GM18508 (cell line): ENCODE measurements around the gene TACC2.

ENCODE experiments used
- ATAC-seq: cut with Tn5 transposase; IDR thresholded peaks from one replicate; pipeline ENCODE4 v1.9.1; 2021; ENCODE audit warnings: moderate number of reproducible peaks; ENCODE audit not compliant: insufficient read depth, unreplicated experiment

Gene TACC2

DNA sequence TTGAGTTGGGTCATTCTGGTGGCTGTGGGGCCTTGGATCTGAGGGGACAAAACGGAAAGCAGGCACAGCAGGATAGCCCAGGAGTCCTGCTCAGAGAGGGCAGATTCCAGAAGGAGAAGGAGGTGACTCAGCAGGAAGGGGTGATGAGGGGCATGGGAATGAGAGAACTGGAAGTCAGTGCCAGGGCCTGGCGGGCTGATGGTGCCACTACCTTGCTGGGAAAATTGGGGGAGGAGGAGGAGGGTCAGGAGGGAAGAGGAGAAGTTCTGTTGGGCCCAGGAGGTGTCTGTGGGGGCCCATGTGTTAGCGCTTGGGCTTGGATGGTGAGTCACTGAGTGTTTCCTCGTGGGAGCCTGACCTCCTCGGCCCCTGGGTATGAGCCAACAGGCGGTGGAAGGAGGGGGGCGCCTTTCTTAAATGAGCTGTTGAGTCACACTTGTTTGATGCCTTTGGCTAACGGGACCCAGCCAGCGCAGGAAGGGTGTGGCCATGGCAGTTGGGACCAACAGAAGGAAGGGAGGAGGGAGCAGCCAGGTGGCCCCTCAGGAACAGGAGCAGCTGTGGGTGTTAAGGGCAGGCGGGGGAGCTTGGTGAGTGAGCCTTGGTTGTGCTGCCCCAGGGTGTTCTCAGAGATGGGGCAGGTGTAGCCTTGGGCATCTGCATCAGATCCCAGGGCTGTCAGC is 152.1 kb downstream of the TACC2 start:
- ATAC-seq, result no peak

- ATAC-seq, result no peak
Measured at GRCh38 chr10:122141821-122142640, 153.1 kb downstream of the TACC2 start.

- ATAC-seq, result no peak
Measured at GRCh38 chr10:122142641-122143237, 153.8 kb downstream of the TACC2 start.

DNA sequence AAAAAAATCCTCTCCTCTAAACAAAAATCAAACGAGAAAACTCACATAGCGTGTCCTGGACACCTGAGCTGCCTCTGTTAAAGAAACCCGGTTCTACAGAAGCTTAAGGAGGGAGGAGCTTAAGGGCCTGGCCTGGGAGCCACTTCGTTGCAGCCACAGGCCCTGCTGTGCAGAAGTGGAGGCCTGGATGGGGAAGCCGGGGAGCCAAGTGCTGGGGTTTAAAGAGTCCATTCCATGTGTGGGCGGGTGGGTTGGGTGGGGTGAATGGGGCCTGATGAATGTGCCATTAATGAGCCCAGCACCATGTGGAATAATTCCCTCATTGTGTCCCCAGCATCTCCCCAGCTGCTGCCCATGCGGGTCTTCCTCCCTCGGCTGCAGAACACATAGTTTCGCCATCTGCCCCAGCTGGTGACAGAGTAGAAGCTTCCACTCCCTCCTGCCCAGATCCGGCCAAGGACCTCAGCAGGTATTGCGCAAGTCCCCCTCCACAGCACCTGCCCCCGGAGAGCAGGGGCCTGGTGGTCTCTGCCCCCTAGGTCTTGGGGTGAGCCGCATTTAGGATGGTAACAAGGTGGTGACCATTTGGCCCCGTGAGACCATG is 154.4 kb downstream of the TACC2 start:
- no peak for ATAC-seq

DNA sequence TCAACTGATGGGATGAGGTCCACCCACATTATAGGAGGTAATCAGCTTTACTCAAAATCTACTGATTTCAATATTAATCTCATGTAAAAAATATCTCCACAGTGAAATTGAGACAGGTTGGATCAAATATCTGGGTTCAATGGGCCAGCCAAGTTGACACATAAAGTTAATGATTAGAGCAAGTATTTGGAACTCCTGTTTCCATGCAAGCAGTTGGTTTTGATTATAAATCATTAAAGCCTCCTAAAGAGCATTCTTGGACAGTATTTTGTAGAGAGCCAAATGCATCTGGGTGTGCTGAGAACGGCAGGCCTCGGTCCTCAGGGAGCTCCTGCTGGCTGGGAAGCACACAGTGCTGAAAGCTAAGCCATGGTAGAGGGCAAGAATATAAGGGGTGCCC is 155.2 kb downstream of the TACC2 start:
- ATAC-seq, result no peak

DNA sequence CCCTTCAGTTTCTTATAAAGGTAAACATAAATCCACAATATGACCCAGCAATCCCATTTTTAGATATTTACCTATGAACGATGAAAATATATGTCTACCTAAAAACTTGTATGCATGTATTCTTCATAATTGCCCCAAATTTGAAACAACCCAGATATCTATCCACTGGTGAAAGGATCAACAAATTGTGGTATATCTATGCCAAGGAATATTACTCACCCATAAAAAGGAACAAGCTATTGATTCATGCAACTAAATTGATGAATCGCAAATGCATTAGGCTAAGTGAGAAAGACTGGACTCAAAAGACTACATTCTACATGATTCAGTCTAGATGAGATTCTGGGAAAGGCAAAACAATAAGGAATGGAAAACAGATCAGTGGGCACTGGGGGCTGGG is 156.2 kb downstream of the TACC2 start:
- ATAC-seq, result no peak

DNA sequence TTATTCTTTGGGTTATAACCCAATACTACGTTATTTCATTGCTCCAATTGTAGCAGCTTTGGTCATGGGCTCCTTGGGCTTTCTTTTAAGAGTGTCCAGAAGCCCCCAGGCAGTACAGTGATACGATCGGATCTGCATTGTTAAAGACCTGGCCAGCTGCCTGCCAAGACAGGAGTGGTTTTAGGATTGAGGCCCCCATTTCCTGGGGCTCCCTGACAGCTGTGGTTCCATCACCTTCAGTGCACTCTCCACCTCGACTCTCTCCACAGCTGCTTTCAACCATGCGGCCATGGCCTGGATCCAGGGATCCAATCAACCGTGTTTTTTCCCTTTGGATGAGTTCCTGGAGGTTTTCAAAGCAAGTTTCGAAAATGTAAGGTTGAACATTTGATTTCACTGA is 158.7 kb downstream of the TACC2 start:
- no peak for ATAC-seq

- no peak for ATAC-seq
Measured at GRCh38 chr10:122148876-122149560, 160.1 kb downstream of the TACC2 start.

- no peak for ATAC-seq
Measured at GRCh38 chr10:122149561-122150505, 160.9 kb downstream of the TACC2 start.

DNA sequence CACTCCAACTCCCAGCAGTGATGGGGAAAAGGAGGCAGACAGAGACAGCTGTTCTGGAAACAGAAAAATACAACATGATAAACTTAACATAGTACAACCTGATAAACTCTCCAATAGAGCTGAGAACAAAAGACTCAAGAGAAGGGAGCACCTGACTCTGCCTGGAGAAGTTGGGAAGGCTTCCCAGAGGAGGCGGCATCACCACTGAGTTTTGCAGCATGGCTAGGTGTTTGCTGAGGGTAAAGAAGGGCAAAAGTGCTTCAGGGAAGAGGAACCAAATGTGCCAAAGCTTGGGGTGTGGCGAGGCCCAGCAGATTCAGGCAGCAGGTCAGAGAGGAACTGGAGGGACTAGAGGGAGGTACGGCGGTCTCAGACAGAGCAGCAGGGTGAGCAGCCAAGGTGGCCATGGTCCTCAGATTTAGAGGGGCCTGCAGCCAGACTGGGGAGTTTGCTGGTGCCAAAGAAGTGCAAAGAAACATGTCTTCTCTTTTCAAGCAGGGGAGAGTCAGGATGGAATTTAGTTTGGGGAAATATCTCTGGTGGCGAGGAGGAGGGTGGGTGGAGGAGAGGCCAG is 162.2 kb downstream of the TACC2 start:
- ATAC-seq, result no peak

DNA sequence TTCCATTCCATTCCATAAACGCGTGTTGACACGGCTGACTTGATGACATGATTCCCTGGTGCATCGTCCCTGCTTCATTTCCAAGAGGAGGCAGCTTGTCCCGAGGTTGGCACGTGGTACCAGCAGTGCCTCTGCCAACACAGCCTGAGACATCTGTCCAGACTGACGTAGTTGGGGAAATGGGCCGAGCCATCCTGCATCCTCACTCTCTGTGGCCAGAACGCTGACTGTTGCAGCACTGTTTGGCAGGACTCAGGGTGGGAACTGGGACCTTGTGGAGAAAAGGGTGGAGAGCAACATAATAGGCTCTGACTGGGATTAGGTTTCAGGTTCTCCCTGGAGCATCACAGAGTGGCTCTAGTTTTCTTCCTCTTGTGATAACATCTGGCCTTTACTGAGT is 163.6 kb downstream of the TACC2 start:
- no peak for ATAC-seq

DNA sequence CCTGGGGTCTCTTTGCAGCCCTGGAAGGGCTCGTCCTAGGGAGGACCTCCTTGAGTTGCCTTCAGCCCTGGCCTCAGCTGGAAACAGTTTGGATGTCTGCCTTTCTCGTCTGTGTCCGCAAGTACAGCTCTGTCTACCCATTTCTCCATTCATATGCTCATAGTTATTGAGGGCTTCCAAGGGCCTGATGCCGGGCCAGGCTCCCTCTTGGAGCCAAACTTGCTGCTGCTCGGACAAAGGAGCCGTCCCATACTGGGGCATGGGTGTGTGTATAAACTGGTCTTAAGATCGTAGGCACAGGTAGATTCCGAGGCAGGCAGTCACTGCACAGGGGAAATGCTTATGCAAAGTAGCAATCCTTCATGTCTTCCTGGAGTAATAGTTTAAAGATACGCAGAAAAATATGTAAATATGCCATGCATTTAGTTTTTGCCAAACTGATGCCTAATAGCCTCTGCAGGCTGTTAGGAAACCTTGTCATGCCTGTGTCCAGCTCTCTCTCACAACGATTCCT is 165.1 kb downstream of the TACC2 start:
- ATAC-seq, result no peak

DNA sequence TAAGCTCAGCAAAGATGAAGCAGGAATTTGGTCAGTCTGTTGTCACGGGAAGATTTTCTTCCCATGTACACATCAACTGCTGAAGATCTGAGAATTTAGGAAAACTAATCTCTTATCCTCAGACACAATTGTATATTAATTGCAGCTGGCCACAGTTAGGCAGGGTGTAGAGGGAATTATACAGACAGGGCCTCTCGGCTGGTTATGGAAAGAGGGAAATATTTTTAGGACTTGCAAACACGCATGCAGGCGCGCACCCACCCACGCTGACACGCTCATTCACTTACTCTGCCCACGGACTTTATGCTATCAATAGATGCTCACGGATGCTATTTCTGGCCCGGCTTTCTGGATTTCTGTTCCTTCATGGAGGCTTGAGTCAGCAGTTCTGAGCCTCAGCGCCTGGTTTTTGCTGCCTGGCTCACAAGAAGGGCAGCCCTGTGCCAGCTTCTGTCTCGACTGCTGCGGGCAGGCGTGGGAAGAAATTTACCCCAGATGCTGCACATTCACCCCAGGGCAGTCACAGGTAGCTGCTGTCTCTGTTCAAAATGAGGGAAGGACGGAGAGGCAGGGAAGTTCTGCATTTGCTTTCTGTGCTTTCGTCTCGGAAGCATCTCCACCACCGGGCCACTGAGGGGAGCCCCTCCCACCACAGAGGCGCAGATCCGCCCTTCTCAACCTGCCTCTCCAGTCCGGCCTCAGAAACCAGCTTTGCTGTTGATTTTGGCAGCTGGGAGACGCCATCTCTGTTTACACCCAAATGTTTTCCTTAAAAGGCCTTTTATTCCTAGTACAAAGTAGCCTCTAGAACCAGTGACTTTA is 165.8 kb downstream of the TACC2 start:
- no peak for ATAC-seq

- no peak for ATAC-seq
Measured at GRCh38 chr10:122157451-122157850, 168.5 kb downstream of the TACC2 start.

DNA sequence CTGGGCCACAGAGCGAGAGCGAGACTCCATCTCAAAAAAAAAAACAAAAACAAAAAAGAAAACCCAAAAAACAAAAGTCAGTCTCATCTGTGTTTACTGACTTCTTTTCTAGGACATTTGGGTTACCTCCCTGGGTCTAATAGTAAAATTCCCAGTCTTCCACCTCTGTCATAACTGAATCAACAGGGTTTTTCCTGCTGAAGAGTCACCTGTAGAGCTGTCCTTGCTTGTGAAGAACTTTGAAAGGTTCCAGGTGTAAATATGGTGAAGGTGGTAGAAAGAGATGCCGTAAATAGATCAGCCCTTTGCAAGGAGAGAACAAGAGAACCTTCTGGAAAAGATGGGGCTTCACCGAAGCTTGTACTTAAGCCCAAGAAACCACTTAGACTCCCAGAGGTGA is 169.4 kb downstream of the TACC2 start:
- ATAC-seq, result no peak

DNA sequence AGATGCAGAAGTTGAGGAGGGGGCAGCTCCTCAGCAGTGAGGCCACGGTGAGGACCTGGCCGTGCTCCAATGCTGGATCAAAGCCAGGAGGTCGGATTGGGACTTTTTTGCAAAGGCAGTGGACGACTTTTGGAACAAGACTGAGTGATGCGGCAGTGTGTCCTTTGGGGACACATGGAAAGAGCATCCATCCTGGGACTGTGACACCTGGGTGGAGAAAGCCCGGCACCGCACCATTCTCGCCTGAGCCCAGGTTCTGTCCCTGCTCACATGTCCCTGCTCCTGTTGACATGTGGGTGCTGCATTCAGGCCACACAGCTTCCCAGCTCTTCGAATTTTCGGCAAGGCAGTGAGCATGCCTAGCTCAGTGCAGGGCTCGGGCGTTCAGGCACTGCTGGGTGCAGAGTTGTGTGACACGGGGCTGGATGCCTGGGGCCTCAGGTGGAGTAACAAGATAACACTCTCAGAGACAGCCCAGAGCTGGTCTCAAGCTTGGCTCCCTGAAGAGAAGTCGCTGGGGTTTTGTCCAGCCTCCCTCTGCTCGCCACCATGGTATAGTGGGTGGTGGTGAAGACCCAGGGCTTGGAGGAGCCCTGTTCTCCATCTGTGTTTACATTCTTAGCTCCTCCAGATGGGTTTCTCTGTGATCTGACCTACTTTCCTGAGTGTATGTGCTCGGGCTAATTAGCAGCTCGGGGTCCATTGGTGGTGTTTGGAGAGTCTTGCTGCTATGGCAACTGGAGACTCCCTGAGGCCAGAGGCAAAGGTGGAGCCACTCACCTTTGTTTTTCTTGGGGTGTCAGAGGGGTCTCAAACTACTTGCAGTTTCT is 170.4 kb downstream of the TACC2 start:
- no peak for ATAC-seq

DNA sequence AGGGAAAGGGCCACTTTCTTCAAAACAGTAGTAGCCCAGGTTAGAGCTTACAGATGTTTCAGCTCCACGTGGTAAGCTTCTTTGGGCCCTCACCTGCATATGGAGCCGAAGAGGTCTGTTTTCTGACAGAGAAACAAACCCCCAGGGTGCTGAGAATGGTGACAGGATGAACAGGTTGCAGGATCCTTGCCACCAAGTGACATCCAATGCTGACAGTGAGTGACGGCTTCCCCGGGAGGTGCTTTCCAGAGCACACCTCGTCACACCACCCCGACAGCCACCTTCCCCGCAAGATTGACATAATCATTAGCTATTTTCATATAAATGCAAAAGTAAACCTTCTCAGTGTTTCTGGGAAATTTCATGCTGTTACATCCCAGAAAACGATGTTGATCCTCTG is 172.8 kb downstream of the TACC2 start:
- no peak for ATAC-seq
